ENCODE measurements around the gene PLCB1.

- TF ChIP-seq, protein P1, sequence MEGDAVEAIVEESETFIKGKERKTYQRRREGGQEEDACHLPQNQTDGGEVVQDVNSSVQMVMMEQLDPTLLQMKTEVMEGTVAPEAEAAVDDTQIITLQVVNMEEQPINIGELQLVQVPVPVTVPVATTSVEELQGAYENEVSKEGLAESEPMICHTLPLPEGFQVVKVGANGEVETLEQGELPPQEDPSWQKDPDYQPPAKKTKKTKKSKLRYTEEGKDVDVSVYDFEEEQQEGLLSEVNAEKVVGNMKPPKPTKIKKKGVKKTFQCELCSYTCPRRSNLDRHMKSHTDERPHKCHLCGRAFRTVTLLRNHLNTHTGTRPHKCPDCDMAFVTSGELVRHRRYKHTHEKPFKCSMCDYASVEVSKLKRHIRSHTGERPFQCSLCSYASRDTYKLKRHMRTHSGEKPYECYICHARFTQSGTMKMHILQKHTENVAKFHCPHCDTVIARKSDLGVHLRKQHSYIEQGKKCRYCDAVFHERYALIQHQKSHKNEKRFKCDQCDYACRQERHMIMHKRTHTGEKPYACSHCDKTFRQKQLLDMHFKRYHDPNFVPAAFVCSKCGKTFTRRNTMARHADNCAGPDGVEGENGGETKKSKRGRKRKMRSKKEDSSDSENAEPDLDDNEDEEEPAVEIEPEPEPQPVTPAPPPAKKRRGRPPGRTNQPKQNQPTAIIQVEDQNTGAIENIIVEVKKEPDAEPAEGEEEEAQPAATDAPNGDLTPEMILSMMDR (IDR thresholded peaks at IDR 0.05; ENCODE audit: poor library complexity), result no peak
- no peak for TF ChIP-seq EZH2 (IDR thresholded peaks at IDR 0.05; ENCODE audit: borderline replicate concordance)
- no peak for TF ChIP-seq EZH2phosphoT487 (IDR thresholded peaks at IDR 0.05; ENCODE audit: low read depth, severe bottlenecking, unreplicated experiment)
Observed at GRCh38 chr20:8492173-8492572, 360.1 kb downstream of the PLCB1 start.

All from hepatocyte (in vitro differentiated cells).